ENCODE data around the gene EGFL7.

The EGFL7 gene

GRCh38 chr9:136687721-136688223, 25.1 kb downstream of the EGFL7 start:
- DNase-seq = no peak

DNA sequence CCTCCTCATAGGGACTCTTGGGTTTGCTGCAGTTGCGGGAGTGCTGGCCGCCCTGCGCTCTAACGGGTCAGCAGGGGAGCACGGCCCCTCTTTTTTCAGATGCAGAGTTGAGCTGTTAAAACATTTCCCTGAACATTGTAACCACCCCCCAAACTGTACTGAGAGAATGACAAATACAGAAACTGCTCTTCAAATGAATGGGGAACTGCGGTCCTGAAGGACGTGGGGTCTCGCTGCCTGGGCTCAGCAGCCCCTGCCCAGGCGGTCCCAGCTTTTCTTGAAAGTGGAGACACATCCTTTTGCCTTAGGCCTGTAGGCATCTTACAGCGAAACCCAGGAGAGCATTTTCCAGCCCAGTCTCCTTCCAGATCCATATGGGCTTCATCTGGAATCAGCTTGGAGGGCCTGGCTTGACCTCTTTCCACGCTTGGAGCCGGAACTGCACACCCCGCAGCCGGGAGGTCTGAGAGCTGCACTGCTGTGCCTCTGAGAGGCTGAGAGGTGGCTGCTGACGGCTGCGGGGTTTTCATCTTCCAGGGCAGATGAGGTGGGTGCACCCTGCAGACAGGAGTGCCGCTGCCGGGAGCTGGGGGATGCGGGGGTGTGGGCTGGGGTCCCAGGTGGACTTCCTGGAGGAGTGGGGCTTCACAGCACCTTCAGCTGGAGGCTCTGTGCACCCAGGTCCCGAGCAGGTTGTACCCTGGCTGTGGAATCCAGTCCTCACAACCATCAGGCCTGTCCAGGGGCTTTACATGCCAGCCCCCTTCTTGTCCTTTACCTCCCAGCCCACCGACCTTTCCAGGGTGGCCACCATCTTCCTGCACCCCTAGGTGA, 25.8 kb downstream of the EGFL7 start:
- DNase-seq = no peak

- no peak for DNase-seq
These were observed 26.4 kb downstream of the EGFL7 start for GRCh38 chr9:136689108-136689460.

DNA sequence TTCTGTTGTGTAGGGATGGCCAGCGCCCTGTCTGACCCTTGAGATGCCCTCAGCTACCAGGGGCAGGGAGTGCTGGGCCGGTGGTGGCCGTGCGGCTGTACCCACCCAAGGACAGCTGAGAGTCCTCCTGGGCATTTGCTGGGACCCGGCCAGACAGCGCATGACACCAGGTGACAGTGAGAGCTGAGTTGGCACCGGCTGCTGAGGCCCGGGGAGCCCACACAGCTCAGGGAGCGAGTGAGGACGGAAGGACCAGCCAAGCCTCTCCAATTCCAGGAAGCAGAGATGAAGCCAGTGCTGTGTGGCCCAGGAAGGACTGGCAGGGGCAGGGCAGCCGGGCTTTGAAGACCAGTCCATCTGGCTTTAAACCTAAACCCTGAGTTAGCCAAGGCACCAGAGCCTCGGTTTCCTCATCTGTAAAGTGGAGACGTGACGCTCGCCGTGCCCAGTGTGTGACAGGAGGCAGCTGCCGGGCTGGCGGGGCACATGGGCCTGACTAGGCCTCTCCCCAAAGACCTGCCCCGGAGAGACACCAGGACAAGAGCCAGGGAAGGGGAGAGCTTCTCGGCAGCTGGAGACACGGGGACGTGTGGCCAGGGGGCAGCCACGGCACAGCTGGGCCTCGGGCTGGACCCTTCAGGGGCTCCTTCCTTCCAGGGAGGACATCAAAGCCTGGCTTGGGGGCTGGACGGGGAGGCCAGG, 27.5 kb downstream of the EGFL7 start:
- DNase-seq = no peak

- no peak for DNase-seq
These were observed 28.1 kb downstream of the EGFL7 start for GRCh38 chr9:136690806-136691261.

- DNase-seq = no peak
These were observed 28.8 kb downstream of the EGFL7 start for GRCh38 chr9:136691316-136692184.

- DNase-seq = no peak
These were observed 29.7 kb downstream of the EGFL7 start for GRCh38 chr9:136692185-136693134.

- no peak for DNase-seq
These were observed 30.4 kb downstream of the EGFL7 start for GRCh38 chr9:136693135-136693489.

GRCh38 chr9:136693490-136694162, 30.9 kb downstream of the EGFL7 start:
- DNase-seq = no peak

DNA sequence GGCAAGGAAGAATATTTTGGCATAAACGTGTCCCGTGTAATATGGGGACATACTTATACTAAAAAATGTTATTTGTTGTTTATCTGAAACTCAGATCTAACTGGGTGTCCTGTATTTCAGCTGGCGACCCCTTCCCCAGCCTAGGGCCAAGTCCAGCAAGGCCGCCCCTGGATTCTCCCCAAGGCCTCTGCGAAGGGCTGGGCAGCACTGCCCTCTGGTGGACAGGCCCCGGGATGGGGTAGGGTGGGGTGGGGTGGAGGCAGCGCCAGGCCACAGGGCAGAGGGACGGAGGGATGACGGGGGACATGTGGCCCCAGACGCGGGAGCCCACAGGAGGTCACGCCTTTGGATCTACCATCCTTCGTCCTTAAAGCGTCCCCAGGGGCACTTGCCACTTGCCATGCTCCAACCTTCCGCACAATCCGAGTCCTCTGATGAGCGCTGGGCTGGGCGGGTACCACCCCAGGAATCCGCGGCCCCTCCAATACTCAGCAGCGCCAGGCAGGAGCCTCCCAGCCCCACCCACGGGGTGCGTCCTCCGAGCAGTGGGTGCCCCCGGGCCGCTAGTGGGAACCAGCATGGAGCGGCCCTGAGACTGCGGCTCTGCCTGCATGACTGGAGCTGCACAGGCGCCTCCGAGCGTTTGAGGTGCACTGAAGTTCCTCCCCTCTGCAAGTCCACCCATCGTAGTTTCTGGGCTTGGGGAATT, 31.6 kb downstream of the EGFL7 start:
- no peak for DNase-seq

GRCh38 chr9:136694872-136695247, 32.1 kb downstream of the EGFL7 start:
- no peak for DNase-seq

DNA sequence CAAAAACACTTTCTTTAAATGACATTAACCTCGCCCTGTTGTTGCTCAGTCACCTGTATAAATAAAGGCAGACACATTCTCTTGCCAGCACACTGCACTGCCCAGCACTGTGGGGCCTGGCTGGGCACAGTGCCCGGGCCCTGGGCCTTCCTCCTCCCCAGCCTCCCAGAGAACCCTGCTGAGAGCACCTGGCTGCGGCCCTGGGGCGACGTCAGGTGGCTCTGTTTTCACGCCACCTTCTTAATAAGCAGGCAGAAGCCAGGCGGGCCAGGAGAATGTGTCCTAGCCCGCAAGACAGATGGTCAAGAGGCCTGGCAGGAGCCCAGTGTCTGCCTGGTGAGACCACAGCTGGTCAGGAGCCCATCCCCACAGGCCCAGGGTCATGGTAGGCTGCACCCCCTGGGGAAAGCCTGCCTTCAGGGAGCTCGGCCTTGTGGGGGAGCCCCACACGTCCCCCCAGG, 32.7 kb downstream of the EGFL7 start:
- no peak for DNase-seq

DNA sequence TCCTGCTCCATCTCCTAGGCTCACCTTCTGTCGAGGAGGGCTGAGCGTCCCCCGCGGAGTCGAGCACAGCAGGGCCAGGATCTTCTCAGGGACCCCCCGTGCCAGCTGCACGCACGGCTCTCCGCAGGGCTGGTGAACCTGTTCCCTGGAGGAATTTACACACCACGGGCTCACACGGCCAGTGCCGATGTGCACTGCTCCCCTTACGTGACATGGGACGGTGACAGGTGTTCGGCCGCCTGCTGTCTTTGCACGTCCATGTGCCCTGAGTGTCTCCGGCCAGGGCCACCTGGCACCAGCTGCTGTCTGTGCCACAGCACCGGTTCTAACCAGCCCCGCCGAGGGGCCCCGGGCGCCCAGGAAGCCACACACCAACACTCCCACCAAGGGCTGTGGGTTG, 33.2 kb downstream of the EGFL7 start:
- DNase-seq = no peak

- no peak for DNase-seq
These were observed 33.8 kb downstream of the EGFL7 start for GRCh38 chr9:136696502-136696901.

GRCh38 chr9:136697146-136697820, 34.6 kb downstream of the EGFL7 start:
- DNase-seq = no peak

GRCh38 chr9:136697821-136698526, 35.3 kb downstream of the EGFL7 start:
- DNase-seq = no peak

DNA sequence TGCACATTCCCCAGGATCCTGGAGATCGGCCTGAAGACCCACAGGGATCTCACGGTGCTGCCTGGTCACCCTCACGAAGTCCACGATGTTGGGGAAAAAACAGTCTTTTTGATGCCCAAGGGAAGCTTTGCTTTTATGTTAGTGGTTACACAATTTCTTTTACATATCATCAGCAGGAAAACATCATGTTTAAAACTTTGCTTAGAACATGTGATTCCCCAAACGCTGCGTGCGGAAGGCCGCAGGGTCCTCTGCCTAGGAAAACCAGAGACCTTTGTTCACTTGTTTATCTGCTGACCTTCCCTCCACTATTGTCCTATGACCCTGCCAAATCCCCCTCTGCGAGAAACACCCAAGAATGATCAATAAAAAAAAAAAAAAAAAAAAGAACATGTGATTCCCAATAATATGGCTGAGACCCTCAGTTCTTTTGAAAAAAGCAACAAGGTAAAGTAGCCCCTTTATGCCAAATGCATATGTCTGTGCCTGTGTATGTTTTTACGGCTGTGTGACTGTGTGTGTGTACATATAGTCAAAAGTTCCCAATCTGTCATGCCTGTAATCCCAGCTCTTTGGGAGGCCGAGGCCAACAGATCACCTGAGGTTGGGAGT, 36.0 kb downstream of the EGFL7 start:
- no peak for DNase-seq

DNA sequence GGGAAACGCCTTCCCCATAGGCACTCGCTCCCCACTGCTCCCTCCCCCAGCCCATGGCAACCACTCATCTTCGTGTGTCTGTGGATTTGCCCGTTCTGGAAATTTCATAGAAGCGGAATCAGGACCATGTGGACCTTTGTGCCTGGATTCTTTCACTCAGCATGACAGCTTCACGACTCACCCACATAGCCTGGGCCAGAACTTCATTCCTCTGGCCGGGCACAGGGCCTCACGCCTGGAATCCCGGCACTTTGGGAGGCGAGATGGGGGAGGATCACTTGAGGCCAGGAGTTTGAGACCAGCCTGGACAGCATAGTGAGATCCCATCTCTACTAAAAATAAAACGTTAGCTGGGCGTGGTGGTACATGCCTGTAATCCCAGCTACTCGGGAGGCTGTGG, 37.6 kb downstream of the EGFL7 start:
- DNase-seq = no peak

All from NCI-H748 treated with DMSO at 0.1 percent for 48 hours (cell line).